WTC11 (cell line): ENCODE results near the gene PRR20G.

Experiments used
- CREB1 ChIP-seq: sonication (generic); formaldehyde crosslinking; IDR thresholded peaks from 2 replicates; pipeline ENCODE4 v1.8.0; 2023; ENCODE audit warnings: mild to moderate bottlenecking, missing genetic modification reagents
- ESRRA ChIP-seq: sonication (generic); formaldehyde crosslinking; IDR thresholded peaks from 2 replicates; pipeline ENCODE4 v1.8.1; 2022; ENCODE audit warnings: mild to moderate bottlenecking, missing genetic modification reagents, borderline replicate concordance
- NFYB ChIP-seq: sonication (generic); formaldehyde crosslinking; conservative IDR thresholded peaks from 2 replicates; pipeline ENCODE4 v1.8.0; 2022; ENCODE audit warnings: low read depth, missing genetic modification reagents
- NR3C1 ChIP-seq: sonication (generic); formaldehyde crosslinking; conservative IDR thresholded peaks from 2 replicates; pipeline ENCODE4 v1.8.1; 2023; ENCODE audit warnings: low read depth, mild to moderate bottlenecking, missing genetic modification reagents
- PRRX2 ChIP-seq: fragments of 250-450 bp; sonication (Bioruptor Pico); IDR thresholded peaks from 2 replicates; pipeline ENCODE4 v1.8.0; 2021; ENCODE audit warnings: mild to moderate bottlenecking
- ZNF138 ChIP-seq: sonication (generic); formaldehyde crosslinking; conservative IDR thresholded peaks from 2 replicates; pipeline ENCODE4 v1.8.1; 2022; ENCODE audit warnings: mild to moderate bottlenecking, moderate library complexity, missing genetic modification reagents
- TF ChIP-seq, protein P1 (sequence below): fragments of 200-600 bp; IDR thresholded peaks from 2 replicates; pipeline ENCODE4 v1.8.0; 2022; ENCODE audit warnings: antibody characterized with exemption
- TF ChIP-seq, protein P2 (sequence below): sonication (generic); formaldehyde crosslinking; IDR thresholded peaks from 2 replicates; pipeline ENCODE4 v1.8.1; 2022; ENCODE audit warnings: low read depth, missing genetic modification reagents, borderline replicate concordance
- TF ChIP-seq, protein P3 (sequence below): sonication (generic); formaldehyde crosslinking; IDR thresholded peaks from 2 replicates; pipeline ENCODE4 v1.8.1; 2023; ENCODE audit warnings: mild to moderate bottlenecking, missing genetic modification reagents

DNA sequence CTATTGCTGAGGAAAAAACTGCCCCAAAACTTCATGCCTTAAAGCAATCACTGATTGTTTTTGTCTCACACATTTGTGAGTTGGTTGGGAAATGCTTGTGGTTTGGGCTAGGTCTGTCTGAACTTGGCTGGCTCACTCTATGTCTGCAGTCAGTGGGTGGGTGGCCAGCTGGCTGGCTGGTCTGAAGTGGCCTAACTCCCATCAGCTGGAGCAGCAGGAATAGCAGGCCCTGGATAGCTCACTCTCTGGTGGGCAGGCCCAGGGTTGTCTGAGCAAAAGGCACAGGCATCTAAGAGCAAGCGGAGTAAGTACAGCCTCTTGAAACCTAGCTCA lies 37.7 kb upstream of the PRR20G start:
- TF ChIP-seq ESRRA (CRISPR knock-in tag) (no peak), NR3C1 (CRISPR knock-in tag) (no peak), ZNF138 (no peak), PRRX2 (CRISPR knock-in tag) (no peak), NFYB (no peak), CREB1 (CRISPR knock-in tag) (no peak)
- TF ChIP-seq, protein P1, sequence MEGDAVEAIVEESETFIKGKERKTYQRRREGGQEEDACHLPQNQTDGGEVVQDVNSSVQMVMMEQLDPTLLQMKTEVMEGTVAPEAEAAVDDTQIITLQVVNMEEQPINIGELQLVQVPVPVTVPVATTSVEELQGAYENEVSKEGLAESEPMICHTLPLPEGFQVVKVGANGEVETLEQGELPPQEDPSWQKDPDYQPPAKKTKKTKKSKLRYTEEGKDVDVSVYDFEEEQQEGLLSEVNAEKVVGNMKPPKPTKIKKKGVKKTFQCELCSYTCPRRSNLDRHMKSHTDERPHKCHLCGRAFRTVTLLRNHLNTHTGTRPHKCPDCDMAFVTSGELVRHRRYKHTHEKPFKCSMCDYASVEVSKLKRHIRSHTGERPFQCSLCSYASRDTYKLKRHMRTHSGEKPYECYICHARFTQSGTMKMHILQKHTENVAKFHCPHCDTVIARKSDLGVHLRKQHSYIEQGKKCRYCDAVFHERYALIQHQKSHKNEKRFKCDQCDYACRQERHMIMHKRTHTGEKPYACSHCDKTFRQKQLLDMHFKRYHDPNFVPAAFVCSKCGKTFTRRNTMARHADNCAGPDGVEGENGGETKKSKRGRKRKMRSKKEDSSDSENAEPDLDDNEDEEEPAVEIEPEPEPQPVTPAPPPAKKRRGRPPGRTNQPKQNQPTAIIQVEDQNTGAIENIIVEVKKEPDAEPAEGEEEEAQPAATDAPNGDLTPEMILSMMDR, result no peak
- TF ChIP-seq, protein P2, sequence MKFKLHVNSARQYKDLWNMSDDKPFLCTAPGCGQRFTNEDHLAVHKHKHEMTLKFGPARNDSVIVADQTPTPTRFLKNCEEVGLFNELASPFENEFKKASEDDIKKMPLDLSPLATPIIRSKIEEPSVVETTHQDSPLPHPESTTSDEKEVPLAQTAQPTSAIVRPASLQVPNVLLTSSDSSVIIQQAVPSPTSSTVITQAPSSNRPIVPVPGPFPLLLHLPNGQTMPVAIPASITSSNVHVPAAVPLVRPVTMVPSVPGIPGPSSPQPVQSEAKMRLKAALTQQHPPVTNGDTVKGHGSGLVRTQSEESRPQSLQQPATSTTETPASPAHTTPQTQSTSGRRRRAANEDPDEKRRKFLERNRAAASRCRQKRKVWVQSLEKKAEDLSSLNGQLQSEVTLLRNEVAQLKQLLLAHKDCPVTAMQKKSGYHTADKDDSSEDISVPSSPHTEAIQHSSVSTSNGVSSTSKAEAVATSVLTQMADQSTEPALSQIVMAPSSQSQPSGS, result no peak
- TF ChIP-seq, protein P3, sequence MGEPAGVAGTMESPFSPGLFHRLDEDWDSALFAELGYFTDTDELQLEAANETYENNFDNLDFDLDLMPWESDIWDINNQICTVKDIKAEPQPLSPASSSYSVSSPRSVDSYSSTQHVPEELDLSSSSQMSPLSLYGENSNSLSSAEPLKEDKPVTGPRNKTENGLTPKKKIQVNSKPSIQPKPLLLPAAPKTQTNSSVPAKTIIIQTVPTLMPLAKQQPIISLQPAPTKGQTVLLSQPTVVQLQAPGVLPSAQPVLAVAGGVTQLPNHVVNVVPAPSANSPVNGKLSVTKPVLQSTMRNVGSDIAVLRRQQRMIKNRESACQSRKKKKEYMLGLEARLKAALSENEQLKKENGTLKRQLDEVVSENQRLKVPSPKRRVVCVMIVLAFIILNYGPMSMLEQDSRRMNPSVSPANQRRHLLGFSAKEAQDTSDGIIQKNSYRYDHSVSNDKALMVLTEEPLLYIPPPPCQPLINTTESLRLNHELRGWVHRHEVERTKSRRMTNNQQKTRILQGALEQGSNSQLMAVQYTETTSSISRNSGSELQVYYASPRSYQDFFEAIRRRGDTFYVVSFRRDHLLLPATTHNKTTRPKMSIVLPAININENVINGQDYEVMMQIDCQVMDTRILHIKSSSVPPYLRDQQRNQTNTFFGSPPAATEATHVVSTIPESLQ (CRISPR knock-in tag), result no peak
